ENCODE data around the gene JAKMIP1. TPM values are rescaled to one million over a fixed set of nuclear protein-coding genes. Genes with fewer than 3 reads are reported as not detected.

The JAKMIP1 gene
- total RNA-seq, 1 experiment from 2014 or later: not detected

DNA sequence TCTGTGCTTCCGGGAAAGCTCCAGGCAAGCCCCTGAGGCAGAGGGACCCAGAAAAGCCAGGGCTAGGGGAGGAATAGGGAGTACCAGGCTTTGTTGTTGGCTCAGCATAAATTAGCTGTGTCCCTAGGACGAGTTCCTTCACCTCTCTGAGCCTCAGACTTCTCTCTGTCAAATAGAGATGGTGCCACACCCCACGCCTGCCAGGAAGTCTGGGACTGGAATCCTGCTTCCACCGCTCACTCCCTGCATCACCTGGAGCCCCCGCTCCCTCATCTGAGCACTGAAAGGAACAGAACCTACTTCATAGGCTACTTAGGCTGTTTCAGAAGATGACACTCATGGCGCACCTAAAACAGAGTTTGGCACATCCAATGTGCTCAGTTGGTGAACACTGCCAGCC lies 8.1 kb upstream of the JAKMIP1 start:
- Histone ChIP-seq H3K4me3 (ENCODE audit: low read depth in 2 of 2, low read length in 2 of 2) (no peak overlapping the region), H3K27me3 (ENCODE audit: control insufficient read depth, insufficient read depth, low read length) (no peaks in the 10 kb centered on the region), H3K27ac (ENCODE audit: low read length) (no peak overlapping the region), H3K4me1 (ENCODE audit: control insufficient read depth, insufficient read depth, low read length) (no peaks in the 10 kb centered on the region), H3K36me3 (ENCODE audit: control insufficient read depth, insufficient read depth, low read length) (no peaks in the 10 kb centered on the region), H3K9me3 (ENCODE audit: control insufficient read depth, insufficient read depth, low read depth, low read length) (no peaks in the 10 kb centered on the region; the same call in 1 of the 2 replicates)
- in situ Hi-C loops (cut with HindIII; ENCODE audit: low pct_unique_long_range_greater_than_20kb, low sequenced_read_pairs) (no loop called here), intact Hi-C loops (cut with micrococcal nuclease; ENCODE audit: unreplicated experiment) (no loop called here)
- BruUV-seq (replicated peaks): no TSS peak
- TF ChIP-seq TCF7L2 (IDR thresholded peaks at IDR 0.05; ENCODE audit: low read depth, low read length): no peak
- TF ChIP-seq, protein P1, sequence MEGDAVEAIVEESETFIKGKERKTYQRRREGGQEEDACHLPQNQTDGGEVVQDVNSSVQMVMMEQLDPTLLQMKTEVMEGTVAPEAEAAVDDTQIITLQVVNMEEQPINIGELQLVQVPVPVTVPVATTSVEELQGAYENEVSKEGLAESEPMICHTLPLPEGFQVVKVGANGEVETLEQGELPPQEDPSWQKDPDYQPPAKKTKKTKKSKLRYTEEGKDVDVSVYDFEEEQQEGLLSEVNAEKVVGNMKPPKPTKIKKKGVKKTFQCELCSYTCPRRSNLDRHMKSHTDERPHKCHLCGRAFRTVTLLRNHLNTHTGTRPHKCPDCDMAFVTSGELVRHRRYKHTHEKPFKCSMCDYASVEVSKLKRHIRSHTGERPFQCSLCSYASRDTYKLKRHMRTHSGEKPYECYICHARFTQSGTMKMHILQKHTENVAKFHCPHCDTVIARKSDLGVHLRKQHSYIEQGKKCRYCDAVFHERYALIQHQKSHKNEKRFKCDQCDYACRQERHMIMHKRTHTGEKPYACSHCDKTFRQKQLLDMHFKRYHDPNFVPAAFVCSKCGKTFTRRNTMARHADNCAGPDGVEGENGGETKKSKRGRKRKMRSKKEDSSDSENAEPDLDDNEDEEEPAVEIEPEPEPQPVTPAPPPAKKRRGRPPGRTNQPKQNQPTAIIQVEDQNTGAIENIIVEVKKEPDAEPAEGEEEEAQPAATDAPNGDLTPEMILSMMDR (IDR thresholded peaks at IDR 0.05): no peak
- no peak for TF ChIP-seq POLR2AphosphoS5 (IDR thresholded peaks at IDR 0.05; ENCODE audit: low read depth, low read length)
- ChIA-PET POLR2A (no interaction called here), CTCF (no interaction called here)
- ATAC-seq: no peak
- no peak for DNase-seq (ENCODE audit: low read depth, low spot score)

DNA sequence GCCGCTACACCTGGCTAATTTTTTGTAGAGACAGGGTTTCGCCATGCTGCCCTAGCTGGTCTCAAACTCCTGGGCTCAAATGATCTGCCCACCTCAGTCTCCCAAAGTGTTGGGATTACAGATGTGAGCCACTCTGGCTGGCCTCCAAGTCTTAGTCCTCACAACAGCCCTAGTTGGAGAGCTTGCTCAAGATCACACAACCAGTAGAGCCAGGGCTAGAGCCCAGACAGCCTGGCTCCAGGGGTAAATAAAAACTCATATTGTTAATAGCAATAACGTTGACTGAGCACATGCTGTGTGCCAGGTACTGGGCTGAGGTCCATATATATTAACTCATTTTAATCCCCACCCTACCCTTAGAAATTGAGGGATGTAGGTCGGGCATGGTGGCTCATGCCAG lies 7.3 kb upstream of the JAKMIP1 start:
- Histone ChIP-seq H3K4me1 (ENCODE audit: control insufficient read depth, insufficient read depth, low read length) (no peaks in the 10 kb centered on the region), H3K9me3 (ENCODE audit: control insufficient read depth, insufficient read depth, low read depth, low read length) (no peaks in the 10 kb centered on the region), H3K4me3 (ENCODE audit: low read depth in 2 of 2, low read length in 2 of 2) (no peak overlapping the region), H3K27ac (ENCODE audit: low read length) (no peak overlapping the region), H3K36me3 (ENCODE audit: control insufficient read depth, insufficient read depth, low read length) (no peaks in the 10 kb centered on the region), H3K27me3 (ENCODE audit: control insufficient read depth, insufficient read depth, low read length) (no peaks in the 10 kb centered on the region)
- POLR2A ChIA-PET: no interaction called here
- in situ Hi-C loops (cut with HindIII; ENCODE audit: low pct_unique_long_range_greater_than_20kb, low sequenced_read_pairs): no loop called here
- CTCF ChIA-PET: no interaction called here
- no TSS peak for BruUV-seq (replicated peaks)
- intact Hi-C loops (cut with micrococcal nuclease; ENCODE audit: unreplicated experiment): no loop called here
- no peak for TF ChIP-seq POLR2AphosphoS5 (IDR thresholded peaks at IDR 0.05; ENCODE audit: low read depth, low read length)
- TF ChIP-seq, protein P2, sequence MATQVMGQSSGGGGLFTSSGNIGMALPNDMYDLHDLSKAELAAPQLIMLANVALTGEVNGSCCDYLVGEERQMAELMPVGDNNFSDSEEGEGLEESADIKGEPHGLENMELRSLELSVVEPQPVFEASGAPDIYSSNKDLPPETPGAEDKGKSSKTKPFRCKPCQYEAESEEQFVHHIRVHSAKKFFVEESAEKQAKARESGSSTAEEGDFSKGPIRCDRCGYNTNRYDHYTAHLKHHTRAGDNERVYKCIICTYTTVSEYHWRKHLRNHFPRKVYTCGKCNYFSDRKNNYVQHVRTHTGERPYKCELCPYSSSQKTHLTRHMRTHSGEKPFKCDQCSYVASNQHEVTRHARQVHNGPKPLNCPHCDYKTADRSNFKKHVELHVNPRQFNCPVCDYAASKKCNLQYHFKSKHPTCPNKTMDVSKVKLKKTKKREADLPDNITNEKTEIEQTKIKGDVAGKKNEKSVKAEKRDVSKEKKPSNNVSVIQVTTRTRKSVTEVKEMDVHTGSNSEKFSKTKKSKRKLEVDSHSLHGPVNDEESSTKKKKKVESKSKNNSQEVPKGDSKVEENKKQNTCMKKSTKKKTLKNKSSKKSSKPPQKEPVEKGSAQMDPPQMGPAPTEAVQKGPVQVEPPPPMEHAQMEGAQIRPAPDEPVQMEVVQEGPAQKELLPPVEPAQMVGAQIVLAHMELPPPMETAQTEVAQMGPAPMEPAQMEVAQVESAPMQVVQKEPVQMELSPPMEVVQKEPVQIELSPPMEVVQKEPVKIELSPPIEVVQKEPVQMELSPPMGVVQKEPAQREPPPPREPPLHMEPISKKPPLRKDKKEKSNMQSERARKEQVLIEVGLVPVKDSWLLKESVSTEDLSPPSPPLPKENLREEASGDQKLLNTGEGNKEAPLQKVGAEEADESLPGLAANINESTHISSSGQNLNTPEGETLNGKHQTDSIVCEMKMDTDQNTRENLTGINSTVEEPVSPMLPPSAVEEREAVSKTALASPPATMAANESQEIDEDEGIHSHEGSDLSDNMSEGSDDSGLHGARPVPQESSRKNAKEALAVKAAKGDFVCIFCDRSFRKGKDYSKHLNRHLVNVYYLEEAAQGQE (IDR thresholded peaks at IDR 0.05; ENCODE audit: insufficient read depth in 1 of 2, low read depth in 2 of 2, low read length in 1 of 2): no peak
- TF ChIP-seq, protein P1 (IDR thresholded peaks at IDR 0.05): no peak
- TF ChIP-seq SIN3A (IDR thresholded peaks at IDR 0.05; ENCODE audit: borderline replicate concordance, insufficient read depth, low read depth, low read length): no peak
- no peak for ATAC-seq
- no peak for DNase-seq (ENCODE audit: low read depth, low spot score)
